H1 (cell line): ENCODE measurements around the gene MAGI1. TPM values are rescaled to one million over a fixed set of nuclear protein-coding genes. Genes with fewer than 3 reads are reported as not detected.

ENCODE experiments used
- CTCF ChIA-PET: fragments of 300-600 bp; sonication (Branson Sonifier 250); formaldehyde crosslinking; loops from one replicate; lab custom pipeline; 2021; ENCODE audit not compliant: partially characterized antibody; lab: Charles Lee
- POLR2A ChIA-PET: fragments of 300-600 bp; sonication (Branson Sonifier 250); formaldehyde crosslinking; loops from one replicate; lab custom pipeline; 2021; ENCODE audit warnings: inconsistent platforms; ENCODE audit not compliant: partially characterized antibody; lab: Charles Lee
- DNase-seq, 2 experiments: peaks; one replicate each; pipeline versions ENCODE4 v3.0.0 to v3.0.0-alpha.2; 2010 to 2022; ENCODE audit warnings: low spot score in 2 of 2, low read depth in 1 of 2, mixed read lengths in 1 of 2
- FAIRE-seq: peaks from 2 replicates; lab custom pipeline; 2011; peaks lifted over from hg19 to GRCh38; lab: Jason Lieb, UNC
- H2AFZ ChIP-seq: 2 replicates; pipeline ENCODE4 v1.8.1; 2012; ENCODE audit warnings: low read length, inconsistent platforms
- H2AK5ac ChIP-seq: 2 replicates; pipeline ENCODE4 v1.6.1; 2013; ENCODE audit warnings: low read depth, low read length
- H2BK120ac ChIP-seq: replicated peaks from 2 replicates; pipeline ENCODE3; 2013; ENCODE audit warnings: low read depth, low read length, inconsistent platforms
- H2BK12ac ChIP-seq: 2 replicates; pipeline ENCODE4 v1.6.1; 2013; ENCODE audit warnings: low read depth, low read length
- H2BK15ac ChIP-seq: 2 replicates; pipeline ENCODE4 v1.6.1; 2013; ENCODE audit warnings: low read length
- H2BK20ac ChIP-seq: 2 replicates; pipeline ENCODE4 v1.6.1; 2013; ENCODE audit warnings: low read length
- H2BK5ac ChIP-seq: 2 replicates; pipeline ENCODE4 v1.6.1; 2013; ENCODE audit warnings: low read depth, low read length
- H3K14ac ChIP-seq: 2 replicates; pipeline ENCODE4 v1.6.1; 2013; ENCODE audit warnings: inconsistent platforms; ENCODE audit not compliant: insufficient read length
- H3K18ac ChIP-seq: 2 replicates; pipeline ENCODE4 v1.6.1; 2013; ENCODE audit warnings: low read length; ENCODE audit errors: extremely low read depth
- H3K23ac ChIP-seq: 2 replicates; pipeline ENCODE4 v1.6.1; 2013; ENCODE audit warnings: inconsistent platforms; ENCODE audit not compliant: insufficient read length
- H3K23me2 ChIP-seq: 2 replicates; pipeline ENCODE4 v1.6.1; 2013; ENCODE audit warnings: low read depth, low read length
- H3K27ac ChIP-seq: 2 replicates; pipeline ENCODE4 v1.6.1; 2011; ENCODE audit warnings: low read depth, low read length, inconsistent platforms
- H3K27me3 ChIP-seq, 4 experiments: replicated peaks in 1 of 4; 1 replicate in 1 of 4; 2 replicates in 3 of 4; pipeline versions ENCODE4 v1.6.1 to v1.8.1; 2011 to 2013; ENCODE audit warnings: low read length in 3 of 4, mild to moderate bottlenecking in 3 of 4, inconsistent platforms in 2 of 4, mixed read lengths in 2 of 4, moderate library complexity in 1 of 4; ENCODE audit not compliant: control insufficient read depth in 3 of 4, insufficient read depth in 3 of 4; ENCODE audit errors: extremely low read depth in 1 of 4
- H3K36me3 ChIP-seq, 4 experiments: 2 replicates each; pipeline versions ENCODE4 v1.6.1 to v1.8.1; 2011 to 2013; ENCODE audit warnings: mild to moderate bottlenecking in 4 of 4, low read length in 3 of 4, moderate library complexity in 2 of 4, control low read depth in 1 of 4, inconsistent platforms in 1 of 4; ENCODE audit not compliant: insufficient read depth in 4 of 4, control insufficient read depth in 2 of 4
- H3K4ac ChIP-seq: replicated peaks from 2 replicates; pipeline ENCODE3; 2013; ENCODE audit warnings: low read length, low read depth, mixed read lengths, inconsistent platforms; ENCODE audit not compliant: insufficient read length
- H3K4me1 ChIP-seq, 4 experiments: replicated peaks in 1 of 4; 1 replicate in 1 of 4; 2 replicates in 3 of 4; pipeline versions ENCODE4 v1.6.1 to v1.8.1; 2011 to 2013; ENCODE audit warnings: low read length in 3 of 4, inconsistent platforms in 2 of 4, mixed read lengths in 1 of 4; ENCODE audit not compliant: insufficient read depth in 4 of 4, control insufficient read depth in 3 of 4
- H3K4me2 ChIP-seq, 2 experiments: 2 replicates each; pipeline versions ENCODE4 v1.6.1 to v1.8.1; 2011 to 2013; ENCODE audit warnings: low read depth in 2 of 2, low read length in 2 of 2, control low read depth in 1 of 2, inconsistent platforms in 1 of 2, mild to moderate bottlenecking in 1 of 2; ENCODE audit not compliant: insufficient read depth in 1 of 2
- H3K4me3 ChIP-seq, 4 experiments: fragments of 200-600, 300-600 bp in 1 of 4; sonication (generic), shearing (Covaris generic), sonication (Bioruptor Twin) in 1 of 4; 2 replicates each; pipeline versions ENCODE4 v1.5.1 to v1.8.1; 2011 to 2016; ENCODE audit warnings: low read length in 4 of 4, low read depth in 3 of 4, control low read depth in 2 of 4, inconsistent platforms in 2 of 4, mild to moderate bottlenecking in 2 of 4, mixed read lengths in 1 of 4, moderate library complexity in 1 of 4; ENCODE audit not compliant: insufficient read depth in 2 of 4; ENCODE audit errors: extremely low read depth in 1 of 4
- H3K56ac ChIP-seq: replicated peaks from 2 replicates; pipeline ENCODE3; 2013; ENCODE audit warnings: low read depth, mild to moderate bottlenecking, mixed read lengths, low read length, inconsistent platforms; ENCODE audit not compliant: insufficient read length
- H3K79me1 ChIP-seq: 2 replicates; pipeline ENCODE4 v1.6.1; 2013; ENCODE audit warnings: low read depth, low read length, control low read depth
- H3K79me2 ChIP-seq, 2 experiments: 2 replicates each; pipeline versions ENCODE4 v1.6.1 to v1.8.1; 2012 to 2013; ENCODE audit warnings: low read length in 2 of 2, mild to moderate bottlenecking in 2 of 2, inconsistent platforms in 1 of 2; ENCODE audit not compliant: insufficient read depth in 2 of 2, control insufficient read depth in 1 of 2
- H3K9ac ChIP-seq, 4 experiments: replicated peaks in 1 of 4; 1 replicate in 1 of 4; 2 replicates in 3 of 4; pipeline versions ENCODE4 v1.6.1 to v1.8.1; 2011 to 2013; ENCODE audit warnings: low read depth in 3 of 4, low read length in 3 of 4, control low read depth in 2 of 4, mild to moderate bottlenecking in 2 of 4, moderate library complexity in 2 of 4, inconsistent platforms in 1 of 4; ENCODE audit errors: extremely low read depth in 1 of 4
- H3K9me3 ChIP-seq, 2 experiments: 2 replicates each; pipeline versions ENCODE4 v1.6.1 to v1.8.1; 2012 to 2013; ENCODE audit warnings: mild to moderate bottlenecking in 2 of 2, moderate library complexity in 2 of 2, control low read depth in 1 of 2, inconsistent platforms in 1 of 2, low read depth in 1 of 2, low read length in 1 of 2, mixed read lengths in 1 of 2; ENCODE audit not compliant: insufficient read depth in 2 of 2
- H4K20me1 ChIP-seq, 2 experiments: replicated peaks in 1 of 2; 2 replicates each; pipeline versions ENCODE3 to v1.8.1; 2011 to 2013; ENCODE audit warnings: inconsistent platforms in 2 of 2, low read length in 2 of 2, mild to moderate bottlenecking in 1 of 2; ENCODE audit not compliant: insufficient read depth in 2 of 2, control insufficient read depth in 1 of 2
- H4K5ac ChIP-seq: 2 replicates; pipeline ENCODE4 v1.6.1; 2013; ENCODE audit warnings: low read length, low read depth, mixed read lengths, inconsistent platforms; ENCODE audit not compliant: insufficient read length
- H4K8ac ChIP-seq: 2 replicates; pipeline ENCODE4 v1.8.0; 2013; ENCODE audit warnings: mild to moderate bottlenecking, moderate library complexity, low read length, inconsistent platforms; ENCODE audit not compliant: insufficient read depth; ENCODE audit errors: extremely low read depth
- H4K91ac ChIP-seq: replicated peaks from 2 replicates; pipeline ENCODE3; 2013; ENCODE audit warnings: low read length, mixed read lengths, inconsistent platforms; ENCODE audit not compliant: insufficient read length
- ASH2L ChIP-seq: fragments of 200-600, 300-600 bp; sonication (generic); IDR thresholded peaks from one replicate; pipeline ENCODE4 v1.7.1; 2017; ENCODE audit warnings: low read length
- CBX8 ChIP-seq: fragments of 300-800, 300-1000 bp; sonication (generic); IDR thresholded peaks from 2 replicates; pipeline ENCODE4 v1.7.1; 2016; ENCODE audit warnings: low read depth, low read length, borderline replicate concordance
- CREB1 ChIP-seq: IDR thresholded peaks from 2 replicates; pipeline ENCODE4 v1.6.1; 2012; ENCODE audit warnings: inconsistent platforms
- HDAC2 ChIP-seq, 2 experiments: fragments of 300-600 bp in 1 of 2; sonication (generic) in 1 of 2; IDR thresholded peaks; 2 replicates each; pipeline ENCODE4 v1.6.1; 2011 to 2012; ENCODE audit warnings: low read depth in 2 of 2, low read length in 2 of 2, mild to moderate bottlenecking in 2 of 2, moderate library complexity in 2 of 2, borderline replicate concordance in 1 of 2, inconsistent platforms in 1 of 2
- MAFK ChIP-seq: IDR thresholded peaks from 2 replicates; pipeline ENCODE4 v1.6.1; 2012; ENCODE audit warnings: low read depth, mild to moderate bottlenecking, improper control_type of control experiment, low read length
- NANOG ChIP-seq: IDR thresholded peaks from 2 replicates; pipeline ENCODE4 v1.6.1; 2011; ENCODE audit warnings: low read length, low read depth, mild to moderate bottlenecking, inconsistent platforms; ENCODE audit not compliant: insufficient read depth, poor library complexity, severe bottlenecking
- WGBS, 2 experiments: shearing (Covaris generic) in 1 of 2; methylation state at CpG; one replicate each; pipeline versions ENCODE4 v1.1.6 to v1.1.7; 2013 to 2015; ENCODE audit warnings: low lambda C conversion rate in 2 of 2, mixed read lengths in 2 of 2, inconsistent platforms in 1 of 2, low coverage in 1 of 2, missing lambda C conversion rate in 1 of 2; ENCODE audit not compliant: insufficient replicate concordance in 2 of 2, insufficient coverage in 1 of 2, insufficient read length in 1 of 2; ENCODE audit errors: extremely low coverage in 1 of 2, missing lambda C conversion rate in 1 of 2; 5-methylcytosine and 5-hydroxymethylcytosine counted together
- polyA plus RNA-seq, 7 experiments: library from polyadenylated mRNA; depleted of rRNA in 3 of 7; stranded (reverse) in 5 of 7; unstranded in 2 of 7; fragments of >200 nt in 5 of 7; fragments of 200-250 nt in 2 of 7; gene quantifications; 1 replicate in 5 of 7; 2 replicates in 1 of 7; 4 replicates in 1 of 7; pipeline versions ENCODE4 v1.2.1 to v1.2.3, GENCODE V29; 2011 to 2013; ENCODE audit warnings: missing spikeins in 2 of 7, mixed read lengths in 2 of 7
- total RNA-seq: library from RNA; stranded (reverse); fragmentation: NEBNext Ultra II Directional; extraction: Animal tissue kit (Norgen Biotek cat#: 25700); gene quantifications from 2 replicates; pipeline ENCODE4 v1.2.1, GENCODE V29; 2021
- TF ChIP-seq, protein P1 (sequence below): IDR thresholded peaks from 2 replicates; pipeline ENCODE4 v1.6.1; 2012; ENCODE audit warnings: inconsistent platforms
- TF ChIP-seq, protein P2 (sequence below): IDR thresholded peaks from 2 replicates; pipeline ENCODE4 v1.6.1; 2012; ENCODE audit warnings: inconsistent platforms

Gene MAGI1
- total and polyA plus RNA-seq, 2 of the 8 experiments (the other 6 are each of a cell fraction or from before 2014, with no cell fraction given): 19.8 to 78.0 TPM

- Histone ChIP-seq H2BK15ac (no peak overlapping the region), H4K8ac (no peak overlapping the region), H3K27ac (no peak overlapping the region), H3K79me2 (peaks cover 0 to 60% of the 10 kb centered on the region in 2 experiments; a peak in 3 of 4 replicates), H2AK5ac (no peak overlapping the region), H4K91ac (no peak overlapping the region), H3K79me1 (peaks cover 4% of the 10 kb centered on the region; the same call in 1 of the 2 replicates), H3K9me3 (no peaks in the 10 kb centered on the region), H3K9ac (no peak overlapping the region), H2BK20ac (no peak overlapping the region), H2BK5ac (no peak overlapping the region), H3K4me1 (peaks cover 0 to 16% (median 13%) of the 10 kb centered on the region in 4 experiments; a peak in 4 of 7 replicates), H3K4ac (no peak overlapping the region), H3K27me3 (no peaks in the 10 kb centered on the region), H3K18ac (no peak overlapping the region), H3K23ac (no peak overlapping the region), H4K5ac (no peak overlapping the region), H3K23me2 (no peaks in the 10 kb centered on the region), H3K4me3 (no peak overlapping the region), H3K4me2 (no peak overlapping the region), H3K36me3 (no peaks in the 10 kb centered on the region), H2AFZ (no peak overlapping the region), H3K56ac (no peak overlapping the region), H2BK12ac (no peak overlapping the region), H3K14ac (no peak overlapping the region), H2BK120ac (no peak overlapping the region), H4K20me1 (no peaks in the 10 kb centered on the region)
- DNase-seq: no peak
- ChIA-PET CTCF (no interaction called here), POLR2A (no interaction called here)
- WGBS, 2 experiments: 84% methylated on average over 3 of the region's 3 CpGs; no CpG with 5 or more reads in 1 of the 2 experiments
- FAIRE-seq: no peak
- TF ChIP-seq, protein P1, sequence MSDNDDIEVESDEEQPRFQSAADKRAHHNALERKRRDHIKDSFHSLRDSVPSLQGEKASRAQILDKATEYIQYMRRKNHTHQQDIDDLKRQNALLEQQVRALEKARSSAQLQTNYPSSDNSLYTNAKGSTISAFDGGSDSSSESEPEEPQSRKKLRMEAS: no peak
- TF ChIP-seq CREB1 (no peak), ASH2L (no peak), NANOG (no peak), HDAC2 (IDR thresholded peaks at IDR 0.05; ENCODE audit: borderline replicate concordance in 1 of 2, low read depth in 2 of 2, low read length in 2 of 2) (no peak), CBX8 (no peak), MAFK (no peak)
- TF ChIP-seq, protein P2, sequence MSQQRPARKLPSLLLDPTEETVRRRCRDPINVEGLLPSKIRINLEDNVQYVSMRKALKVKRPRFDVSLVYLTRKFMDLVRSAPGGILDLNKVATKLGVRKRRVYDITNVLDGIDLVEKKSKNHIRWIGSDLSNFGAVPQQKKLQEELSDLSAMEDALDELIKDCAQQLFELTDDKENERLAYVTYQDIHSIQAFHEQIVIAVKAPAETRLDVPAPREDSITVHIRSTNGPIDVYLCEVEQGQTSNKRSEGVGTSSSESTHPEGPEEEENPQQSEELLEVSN: no peak
These were observed 113.3 kb downstream of the MAGI1 start for GRCh38 chr3:65925254-65925954.
